HL-60/S4 treated with phorbol 12-myristate 13-acetate at 8.2 ng/mL for 4 days and 3 days (cell line): ENCODE results near the gene PLXDC1.

Experiments
- in situ Hi-C: fragments of 300-500 bp; cut with MboI; formaldehyde crosslinking; loops from 2 replicates; pipeline ENCODE4 v1.15.0; 2022; ENCODE audit warnings: low sequenced_read_pairs

Gene PLXDC1

DNA sequence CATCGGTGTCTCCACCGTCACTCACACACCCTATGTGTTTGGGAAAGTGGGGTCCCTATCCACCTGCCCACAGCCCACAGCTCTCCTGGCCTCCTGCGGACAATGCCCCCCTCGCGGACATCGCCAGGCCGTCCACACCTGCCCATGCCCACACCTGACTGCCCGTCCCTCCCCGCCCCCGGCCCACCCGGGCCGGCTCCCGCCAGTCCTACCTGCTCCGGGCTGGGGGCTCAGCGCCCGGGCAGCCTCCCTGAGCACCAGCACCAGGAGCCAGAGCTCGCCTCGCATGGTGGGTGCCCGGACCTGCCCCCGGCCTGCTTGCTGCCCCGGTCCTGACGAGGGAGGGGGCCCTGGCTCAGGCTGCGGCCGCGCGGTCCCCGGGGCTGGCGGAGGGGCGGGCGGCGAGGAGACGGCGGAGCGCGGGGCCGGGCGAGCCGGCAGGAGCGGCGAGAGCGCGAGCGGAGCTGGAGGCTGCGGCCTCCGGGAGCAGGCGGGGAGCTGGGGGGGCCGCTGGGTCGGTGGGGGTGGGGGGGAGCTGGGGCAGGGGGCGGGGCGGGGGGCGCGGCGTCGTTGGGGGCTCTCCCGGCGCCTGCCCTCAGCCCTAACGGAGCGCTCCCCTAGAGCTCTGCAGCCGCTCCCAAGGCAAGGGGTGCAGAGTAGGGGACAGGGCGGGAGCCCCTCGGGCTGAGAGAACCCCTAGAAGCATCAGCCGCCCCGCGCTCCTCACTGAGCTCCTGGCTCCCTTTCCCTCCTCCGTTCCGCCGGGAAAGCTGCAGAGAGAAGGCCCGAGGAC is at the start of gene PLXDC1:
Gene PLXDC1, minus strand, starts transcription at position 488 of the 793 bp plus-strand sequence. Its CDS starts 200 bp downstream, at position 288.
- in situ Hi-C loops = no loop called here

DNA sequence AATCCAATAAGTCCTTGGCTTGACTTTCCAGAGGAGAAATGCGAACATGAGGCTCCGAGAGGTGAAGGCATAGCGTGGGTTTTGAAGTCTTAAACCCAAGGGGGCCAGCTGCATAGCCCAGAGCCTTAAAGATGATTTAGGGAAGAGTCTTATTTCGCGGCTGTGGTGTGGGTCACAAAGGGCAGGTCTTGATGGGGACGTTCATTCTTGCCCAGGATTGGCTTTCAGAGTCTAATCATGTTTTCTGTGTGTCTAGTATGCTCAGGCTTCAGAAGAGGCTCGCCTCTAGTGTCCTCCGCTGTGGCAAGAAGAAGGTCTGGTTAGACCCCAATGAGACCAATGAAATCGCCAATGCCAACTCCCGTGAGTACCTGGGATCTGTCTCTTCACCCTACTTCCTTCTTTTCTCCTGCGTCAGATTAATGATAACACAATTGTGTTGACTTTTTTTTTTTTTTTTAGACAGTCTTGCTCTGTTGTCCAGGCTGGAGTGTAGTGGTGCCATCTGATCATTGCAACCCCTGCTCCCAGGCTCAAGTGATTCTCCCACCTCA is 49.6 kb upstream of the PLXDC1 start:
- in situ Hi-C loops = no loop called here

DNA sequence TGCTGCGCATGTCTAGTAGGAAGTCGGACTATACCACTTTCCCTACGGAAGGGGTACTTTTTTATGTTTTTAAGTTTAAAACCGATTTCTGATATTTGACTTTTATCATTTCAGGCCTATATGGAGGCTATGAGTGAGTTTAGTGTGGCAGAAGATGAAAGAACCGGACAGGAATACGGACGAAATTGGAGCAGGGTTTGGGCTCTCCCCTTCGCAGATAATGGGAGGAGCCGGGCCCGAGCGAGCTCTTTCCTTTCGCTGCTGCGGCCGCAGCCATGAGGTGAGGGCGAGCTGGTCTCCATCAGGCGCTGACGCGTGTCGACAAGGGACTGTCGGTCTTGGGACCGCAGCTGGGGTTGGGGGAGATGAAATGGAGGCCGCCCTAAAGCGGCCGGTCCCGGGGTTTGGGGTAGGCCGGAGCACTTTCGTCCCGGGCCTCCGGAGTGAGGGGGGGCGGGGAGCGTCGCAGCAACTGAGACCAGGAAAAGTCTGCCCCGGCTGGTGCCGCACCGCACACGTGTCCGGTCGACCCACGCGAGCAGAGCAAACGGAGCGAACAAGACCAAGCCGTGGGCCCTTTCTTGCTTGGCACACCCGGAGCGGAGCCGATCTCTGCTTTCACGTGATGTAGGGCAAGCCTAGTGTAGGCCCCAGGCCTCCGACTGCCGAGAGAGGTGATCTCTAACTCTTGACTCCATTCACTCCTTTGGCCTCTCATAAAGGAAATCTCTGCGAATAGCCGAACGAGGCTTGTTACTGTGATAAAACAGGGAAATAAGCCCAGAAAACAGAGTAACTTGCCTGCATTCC is 48.8 kb upstream of the PLXDC1 start, which contains the start of gene RPL19:
Gene RPL19, plus strand, starts transcription at position 214 of the 810 bp plus-strand sequence. Its CDS starts 62 bp downstream, at position 276.
- in situ Hi-C loops = no loop called here

DNA sequence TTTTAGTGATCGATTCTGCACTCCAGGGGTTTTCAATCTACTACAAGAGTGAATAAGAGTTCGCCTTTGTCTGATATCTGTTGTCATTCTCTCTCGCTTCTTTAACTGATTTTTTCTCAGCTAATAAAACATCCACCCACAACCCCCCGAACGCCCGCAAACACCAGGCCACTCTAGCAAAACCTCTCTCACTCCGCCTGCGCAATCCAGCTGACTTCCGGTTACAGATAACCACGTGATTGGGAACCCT is 48.3 kb upstream of the PLXDC1 start:
- in situ Hi-C loops = no loop called here

GRCh38 chr17:39198186-39198566 is 46.7 kb upstream of the PLXDC1 start:
- in situ Hi-C loops = no loop called here

- in situ Hi-C loops = no loop called here
Measured at GRCh38 chr17:39197380-39198185, 46.1 kb upstream of the PLXDC1 start, which contains the start of gene CACNB1. Gene CACNB1 (minus strand): TSS chr17:39197669. CDS start chr17:39197495, 174 bp downstream.

DNA sequence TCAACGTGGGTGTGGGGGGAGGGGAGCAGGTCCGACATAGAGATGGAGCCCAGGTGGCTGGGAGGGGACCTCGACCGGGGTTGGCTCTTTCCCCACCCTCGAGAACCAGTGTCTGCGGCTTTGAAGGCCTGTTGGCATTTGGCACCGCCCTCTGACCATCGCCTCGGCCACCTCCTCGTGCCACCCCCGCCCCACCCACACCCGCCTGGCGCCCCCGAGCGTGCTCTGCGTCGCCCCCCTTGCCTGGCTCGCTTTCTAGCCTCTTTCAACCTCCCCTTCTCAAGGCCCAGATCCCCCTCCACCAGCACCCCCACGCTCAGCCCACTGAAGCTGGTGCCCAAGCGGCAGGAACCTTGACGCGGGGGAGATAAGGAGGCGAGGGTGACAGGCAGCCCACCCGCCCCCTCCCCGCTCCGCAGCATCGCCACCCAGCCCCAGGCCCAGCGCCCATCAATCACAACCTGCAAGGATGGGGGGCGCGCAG is 45.4 kb upstream of the PLXDC1 start:
- in situ Hi-C loops = no loop called here

GRCh38 chr17:39196241-39196807 is 44.9 kb upstream of the PLXDC1 start:
- in situ Hi-C loops = no loop called here

DNA sequence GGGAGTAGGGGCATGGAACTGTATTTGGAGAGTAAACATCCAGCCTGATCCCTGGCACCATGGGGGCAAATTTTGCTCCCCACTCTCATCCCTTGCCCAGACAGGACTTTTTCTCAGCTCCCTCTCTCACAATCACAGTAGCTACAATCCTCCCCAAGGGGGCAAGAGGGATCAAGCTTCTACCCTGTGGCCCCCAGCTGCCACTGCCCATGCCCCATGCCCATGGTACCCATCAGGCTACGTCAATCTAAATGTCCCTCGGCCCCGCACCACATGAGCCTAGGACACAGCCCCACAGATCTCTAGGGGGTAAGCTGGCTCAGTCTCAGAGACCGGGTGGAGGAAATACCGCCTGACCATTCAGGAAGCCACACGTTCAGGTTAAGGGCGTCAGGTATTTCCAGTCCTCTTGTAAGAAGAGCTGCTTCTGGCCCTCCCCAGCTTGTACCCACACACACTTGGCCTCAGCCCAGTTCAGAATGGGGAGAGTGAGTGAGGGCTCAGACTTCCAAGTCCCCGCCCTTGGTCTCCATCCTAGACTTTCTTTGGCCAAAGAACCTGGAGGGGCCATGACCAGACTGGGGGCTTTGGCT is 44.2 kb upstream of the PLXDC1 start:
- in situ Hi-C loops = no loop called here

GRCh38 chr17:39194985-39195524 is 43.6 kb upstream of the PLXDC1 start:
- in situ Hi-C loops = no loop called here

DNA sequence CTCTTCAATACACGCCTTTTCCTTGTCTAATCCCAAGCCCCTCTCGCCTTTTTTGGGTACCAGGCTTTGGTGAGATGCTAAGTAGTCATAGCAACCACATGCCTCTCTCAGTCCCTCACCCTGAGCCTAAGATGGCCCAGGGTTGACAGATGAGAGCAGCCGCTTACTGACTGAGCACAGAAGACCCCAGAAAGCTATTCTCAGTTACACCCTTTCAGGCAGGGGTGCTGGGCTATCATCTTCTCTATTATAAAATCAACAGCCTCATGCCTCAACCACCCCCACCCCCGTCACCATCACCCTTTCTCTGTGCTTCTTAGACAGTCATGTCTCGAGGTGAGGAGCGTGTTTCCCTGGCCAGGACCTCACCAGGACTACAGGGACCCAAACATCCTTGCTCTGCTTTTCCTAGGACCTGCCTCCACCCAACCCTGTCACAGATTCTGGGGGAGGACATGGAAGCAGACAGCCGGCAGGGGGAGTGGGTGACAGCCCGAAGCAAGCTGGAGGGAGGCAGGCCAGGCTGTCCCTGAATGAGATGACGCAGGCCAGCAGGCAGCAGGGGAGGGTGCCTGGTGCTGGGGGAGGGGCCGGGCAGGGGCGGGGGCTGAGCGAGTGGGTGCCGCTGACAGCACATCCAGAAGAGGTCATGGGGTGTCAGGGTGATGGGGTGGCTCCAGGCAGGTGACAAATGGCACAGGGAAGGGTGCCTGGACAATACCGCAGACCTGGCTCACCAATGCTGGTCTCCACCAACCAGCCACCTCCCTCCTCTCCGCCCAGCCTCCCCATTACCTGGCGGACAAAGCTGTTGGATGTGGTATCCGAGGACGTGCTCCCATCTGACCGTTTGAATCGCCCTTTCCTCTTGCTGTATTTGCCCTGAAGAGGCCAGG is 42.9 kb upstream of the PLXDC1 start:
- in situ Hi-C loops = no loop called here

- in situ Hi-C loops = no loop called here
Measured at GRCh38 chr17:39193346-39193745, 41.9 kb upstream of the PLXDC1 start.

DNA sequence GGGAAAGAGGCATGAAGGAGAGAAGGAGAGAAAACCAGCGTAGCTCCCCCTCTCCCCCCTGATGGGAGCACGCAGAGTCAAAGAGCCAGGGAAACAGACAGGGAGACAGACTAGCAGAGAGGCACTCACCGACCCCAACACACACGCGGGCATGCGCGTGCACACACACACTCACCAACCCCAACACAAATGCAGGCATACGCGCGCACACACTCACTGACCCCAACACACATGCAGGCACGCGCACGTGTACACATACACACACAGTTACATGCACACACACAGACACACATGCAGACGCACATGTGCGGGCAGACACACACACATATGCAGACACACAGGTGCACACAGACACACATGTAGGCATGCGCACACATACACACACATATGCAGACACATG is 41.5 kb upstream of the PLXDC1 start:
- in situ Hi-C loops = no loop called here

- in situ Hi-C loops = no loop called here
Measured at GRCh38 chr17:39191750-39192510, 40.5 kb upstream of the PLXDC1 start.

- in situ Hi-C loops = no loop called here
Measured at GRCh38 chr17:39187152-39187830, 35.9 kb upstream of the PLXDC1 start.

- in situ Hi-C loops = no loop called here
Measured at GRCh38 chr17:39186481-39187002, 35.1 kb upstream of the PLXDC1 start.

- in situ Hi-C loops = no loop called here
Measured at GRCh38 chr17:39183720-39184119, 32.3 kb upstream of the PLXDC1 start.
